Thyroid gland (tissue), 4 donors: ENCODE measurements around the gene PRR27. TPM values are rescaled to one million over a fixed set of nuclear protein-coding genes. Genes with fewer than 3 reads are reported as not detected.

Experiments used
- DNase-seq, 2 donors: peaks; one replicate each; pipeline ENCODE4 v3.0.0-alpha.2; 2019
- H3K27ac ChIP-seq, 3 donors: fragments of 200-600 bp; sonication (generic); 1 replicate in 2 of 3; 2 replicates in 1 of 3; pipeline ENCODE4 v1.5.1; 2016 to 2019; ENCODE audit warnings: mild to moderate bottlenecking in 1 of 3, moderate library complexity in 1 of 3
- H3K27me3 ChIP-seq: fragments of 200-600 bp; sonication (generic); one replicate; pipeline ENCODE4 v1.5.1; 2019
- H3K36me3 ChIP-seq, 2 donors: fragments of 200-600 bp; sonication (generic); one replicate each; pipeline ENCODE4 v1.5.1; 2016 to 2019
- H3K4me1 ChIP-seq, 2 donors: fragments of 200-600 bp; sonication (generic); one replicate each; pipeline ENCODE4 v1.5.1; 2017 to 2019
- H3K4me3 ChIP-seq, 3 donors: fragments of 200-600 bp; sonication (generic); replicated peaks in 1 of 3; 1 replicate in 2 of 3; 2 replicates in 1 of 3; pipeline ENCODE4 v1.5.1; 2016; ENCODE audit warnings: mild to moderate bottlenecking in 1 of 3
- H3K9me3 ChIP-seq: fragments of 200-600 bp; sonication (generic); one replicate; pipeline ENCODE4 v1.5.1; 2017
- CTCF ChIP-seq, 6 experiments: fragments of 200-600 bp in 3 of 6; fragments of 450-650 bp in 3 of 6; sonication (generic) in 3 of 6; IDR thresholded peaks; one replicate each; pipeline ENCODE4 v1.5.1; 2016 to 2019; ENCODE audit warnings: antibody characterized with exemption in 6 of 6, mild to moderate bottlenecking in 2 of 6, inconsistent platforms in 1 of 6, moderate library complexity in 1 of 6
- POLR2A ChIP-seq, 2 donors: fragments of 450-650 bp; IDR thresholded peaks; one replicate each; pipeline ENCODE4 v1.6.1; 2017; ENCODE audit warnings: antibody characterized with exemption in 2 of 2, mild to moderate bottlenecking in 2 of 2, moderate library complexity in 1 of 2
- WGBS, 2 donors: methylation state at CpG; one replicate each; pipeline ENCODE4 v1.1.5; 2017; 5-methylcytosine and 5-hydroxymethylcytosine counted together
- intact Hi-C: fragments of 100-400 bp; cut with DNase I; formaldehyde crosslinking; loops from one replicate; pipeline ENCODE4 v1.15.1; 2023
- total RNA-seq, 4 donors: library from RNA; depleted of rRNA; stranded (reverse); fragments of >200 nt; gene quantifications; one replicate each; pipeline ENCODE4 v1.2.3, GENCODE V29; 2016

Gene PRR27
- total RNA-seq, 4 donors from 2014 or later = not detected

- Histone ChIP-seq H3K27me3 (no peaks in the 10 kb centered on the region), H3K27ac (no peak overlapping the region), H3K9me3 (no peaks in the 10 kb centered on the region), H3K36me3 (no peaks in the 10 kb centered on the region), H3K4me1 (no peaks in the 10 kb centered on the region), H3K4me3 (no peak overlapping the region)
- TF ChIP-seq POLR2A (IDR thresholded peaks at IDR 0.05) (no peak), CTCF (IDR thresholded peaks at IDR 0.05) (no peak)
- intact Hi-C loops = no loop called here
- DNase-seq = no peak
- WGBS, 2 donors = 58 to 68% methylated on average over 5 of the region's 5 CpGs
Observed at GRCh38 chr4:70177090-70177489, 23.1 kb downstream of the PRR27 start.

- Histone ChIP-seq H3K9me3 (no peaks in the 10 kb centered on the region), H3K4me3 (no peak overlapping the region), H3K27ac (no peak overlapping the region), H3K4me1 (no peaks in the 10 kb centered on the region), H3K27me3 (no peaks in the 10 kb centered on the region), H3K36me3 (no peaks in the 10 kb centered on the region)
- WGBS, 2 donors = 85 to 87% methylated on average over 5 of the region's 5 CpGs
- DNase-seq = no peak
- TF ChIP-seq CTCF (IDR thresholded peaks at IDR 0.05) (no peak), POLR2A (IDR thresholded peaks at IDR 0.05) (no peak)
- intact Hi-C loops = no loop called here
Observed at GRCh38 chr4:70178075-70178660, 24.1 kb downstream of the PRR27 start.

GRCh38 chr4:70179811-70180210 is 25.8 kb downstream of the PRR27 start:
- TF ChIP-seq POLR2A (IDR thresholded peaks at IDR 0.05) (no peak), CTCF (IDR thresholded peaks at IDR 0.05) (no peak)
- Histone ChIP-seq H3K27me3 (no peaks in the 10 kb centered on the region), H3K36me3 (no peaks in the 10 kb centered on the region), H3K9me3 (no peaks in the 10 kb centered on the region), H3K4me3 (no peak overlapping the region), H3K27ac (no peak overlapping the region), H3K4me1 (no peaks in the 10 kb centered on the region)
- DNase-seq = no peak
- intact Hi-C loops = no loop called here
- 71 to 76% methylated on average over 2 of the region's 2 CpGs for WGBS, 2 donors

GRCh38 chr4:70181864-70182263 is 27.8 kb downstream of the PRR27 start:
- TF ChIP-seq CTCF (IDR thresholded peaks at IDR 0.05) (no peak), POLR2A (IDR thresholded peaks at IDR 0.05) (no peak)
- no peaks in the 10 kb centered on the region for H3K4me1 ChIP-seq

GRCh38 chr4:70182517-70183167 is 28.6 kb downstream of the PRR27 start:
- WGBS, 2 donors = 38 to 48% methylated on average over 2 of the region's 2 CpGs
- H3K27ac ChIP-seq = no peak overlapping the region

More at GRCh38 chr4:70181864-70182263, 27.8 kb downstream of the PRR27 start:
- Histone ChIP-seq H3K9me3 (no peaks in the 10 kb centered on the region), H3K36me3 (no peaks in the 10 kb centered on the region), H3K27me3 (no peaks in the 10 kb centered on the region), H3K27ac (no peak overlapping the region), H3K4me3 (no peak overlapping the region)
- intact Hi-C loops = no loop called here
- 68 to 79% methylated on average over 1 of the region's 1 CpG for WGBS, 2 donors
- no peak for DNase-seq

More at GRCh38 chr4:70182517-70183167, 28.6 kb downstream of the PRR27 start:
- Histone ChIP-seq H3K4me1 (peaks cover 0 to 3% of the 10 kb centered on the region in 2 donors), H3K27me3 (no peaks in the 10 kb centered on the region), H3K9me3 (no peaks in the 10 kb centered on the region), H3K4me3 (no peak overlapping the region), H3K36me3 (no peaks in the 10 kb centered on the region)
- no peak for DNase-seq
- intact Hi-C loops = no loop called here
- no peak for TF ChIP-seq POLR2A (IDR thresholded peaks at IDR 0.05)
- no peak for TF ChIP-seq CTCF (IDR thresholded peaks at IDR 0.05)
